IMR-90 (cell line): ENCODE data around the gene GPATCH2. TPM values are rescaled to one million over a fixed set of nuclear protein-coding genes. Genes with fewer than 3 reads are reported as not detected.

Source experiments
- ATAC-seq: fragments of 200-7000 bp; cut with Tn5 transposase; 2 replicates; pipeline ENCODE4 v1.9.1; 2020; ENCODE audit warnings: low read depth, mild to moderate bottlenecking, moderate library complexity
- BruUV-seq: library from RNA; stranded (reverse); fragments of 400-500 nt; replicated peaks from 2 replicates; lab custom pipeline; 2021; lab: Mats Ljungman, UMichigan
- CTCF ChIA-PET: fragments of 300-600 bp; formaldehyde crosslinking; extraction: SDS; loops from one replicate; lab custom pipeline; 2021; ENCODE audit warnings: antibody characterized with exemption; lab: Yijun Ruan, JAX
- POLR2A ChIA-PET: fragments of 300-600 bp; sonication (Branson Sonifier 250); formaldehyde crosslinking; loops from one replicate; lab custom pipeline; 2022; ENCODE audit warnings: antibody characterized with exemption; ENCODE audit not compliant: unreplicated experiment; lab: Charles Lee
- DNase-seq: peaks from one replicate; pipeline ENCODE4 v3.0.0; 2013
- H2AFZ ChIP-seq: replicated peaks from 2 replicates; pipeline ENCODE3; 2013; ENCODE audit warnings: low read length, mild to moderate bottlenecking; ENCODE audit not compliant: poor library complexity
- H2AK5ac ChIP-seq: 2 replicates; pipeline ENCODE4 v1.6.1; 2013; ENCODE audit warnings: low read depth, low read length, inconsistent platforms
- H2AK9ac ChIP-seq: replicated peaks from 2 replicates; pipeline ENCODE3; 2013; ENCODE audit warnings: mild to moderate bottlenecking, low read depth, low read length, moderate library complexity; ENCODE audit not compliant: poor library complexity
- H2BK120ac ChIP-seq: 2 replicates; pipeline ENCODE4 v1.6.1; 2013; ENCODE audit warnings: low read depth, low read length, inconsistent platforms
- H2BK15ac ChIP-seq: 3 replicates; pipeline ENCODE4 v1.6.1; 2013; ENCODE audit warnings: low read depth, low read length, inconsistent platforms
- H2BK20ac ChIP-seq: 2 replicates; pipeline ENCODE4 v1.6.1; 2013; ENCODE audit warnings: low read depth, mild to moderate bottlenecking, inconsistent platforms, low read length, moderate library complexity
- H2BK5ac ChIP-seq: 2 replicates; pipeline ENCODE4 v1.6.1; 2013; ENCODE audit warnings: mild to moderate bottlenecking, low read depth, low read length, inconsistent platforms; ENCODE audit not compliant: poor library complexity, severe bottlenecking
- H3K14ac ChIP-seq: replicated peaks from 2 replicates; pipeline ENCODE4 v1.6.1; 2013; ENCODE audit warnings: low read depth, low read length, inconsistent platforms
- H3K18ac ChIP-seq: 2 replicates; pipeline ENCODE4 v1.6.1; 2013; ENCODE audit warnings: low read depth, low read length, control low read depth
- H3K23ac ChIP-seq: 2 replicates; pipeline ENCODE4 v1.6.1; 2013; ENCODE audit warnings: low read depth, low read length, inconsistent platforms
- H3K27ac ChIP-seq: 2 replicates; pipeline ENCODE4 v1.5.1; 2013; ENCODE audit warnings: mild to moderate bottlenecking, control low read depth, low read length; ENCODE audit not compliant: insufficient read depth
- H3K27me3 ChIP-seq: 2 replicates; pipeline ENCODE4 v1.6.1; 2013; ENCODE audit warnings: low read length; ENCODE audit not compliant: control insufficient read depth, insufficient read depth
- H3K36me3 ChIP-seq: 2 replicates; pipeline ENCODE4 v1.6.1; 2013; ENCODE audit warnings: low read length, mixed read lengths; ENCODE audit not compliant: control insufficient read depth, insufficient read depth
- H3K4ac ChIP-seq: 2 replicates; pipeline ENCODE4 v1.6.1; 2013; ENCODE audit warnings: low read depth, low read length, inconsistent platforms
- H3K4me1 ChIP-seq: 2 replicates; pipeline ENCODE4 v1.6.1; 2013; ENCODE audit warnings: low read length, mixed read lengths; ENCODE audit not compliant: control insufficient read depth, insufficient read depth
- H3K4me2 ChIP-seq: 2 replicates; pipeline ENCODE4 v1.6.1; 2013; ENCODE audit warnings: low read depth, mild to moderate bottlenecking, control low read depth, low read length, moderate library complexity
- H3K4me3 ChIP-seq: 2 replicates; pipeline ENCODE4 v1.5.1; 2013; ENCODE audit warnings: low read depth, mild to moderate bottlenecking, control low read depth, low read length, moderate library complexity; ENCODE audit not compliant: insufficient read depth
- H3K56ac ChIP-seq: 2 replicates; pipeline ENCODE4 v1.6.1; 2013; ENCODE audit warnings: low read length, inconsistent platforms; ENCODE audit not compliant: insufficient read depth; ENCODE audit errors: extremely low read depth
- H3K79me1 ChIP-seq, 2 experiments: 2 replicates each; pipeline ENCODE4 v1.6.1; 2013; ENCODE audit warnings: low read length in 2 of 2, inconsistent platforms in 1 of 2, low read depth in 1 of 2
- H3K9ac ChIP-seq: 2 replicates; pipeline ENCODE4 v1.6.1; 2013; ENCODE audit warnings: low read depth, low read length, control low read depth
- H3K9me1 ChIP-seq: 2 replicates; pipeline ENCODE4 v1.6.1; 2013; ENCODE audit warnings: low read length, inconsistent platforms; ENCODE audit not compliant: insufficient read depth
- H3K9me3 ChIP-seq: 2 replicates; pipeline ENCODE4 v1.6.1; 2013; ENCODE audit warnings: low read length; ENCODE audit not compliant: control insufficient read depth, insufficient read depth
- H4K20me1 ChIP-seq: 2 replicates; pipeline ENCODE4 v1.6.1; 2013; ENCODE audit warnings: low read length, inconsistent platforms; ENCODE audit not compliant: insufficient read depth
- H4K5ac ChIP-seq: 2 replicates; pipeline ENCODE4 v1.6.1; 2013; ENCODE audit warnings: mild to moderate bottlenecking, low read depth, low read length, control low read depth
- H4K8ac ChIP-seq, 2 experiments: 2 replicates each; pipeline ENCODE4 v1.6.1; 2013; ENCODE audit warnings: low read depth in 2 of 2, low read length in 2 of 2, control low read depth in 1 of 2, inconsistent platforms in 1 of 2
- H4K91ac ChIP-seq: 2 replicates; pipeline ENCODE4 v1.6.1; 2013; ENCODE audit warnings: low read depth, low read length, inconsistent platforms; ENCODE audit not compliant: insufficient read depth
- FOS ChIP-seq: fragments of 150-350 bp; IDR thresholded peaks from 2 replicates; pipeline ENCODE4 v1.6.1; 2016; ENCODE audit warnings: low read depth, low read length
- RAD21 ChIP-seq: IDR thresholded peaks from 2 replicates; pipeline ENCODE4 v1.6.1; 2012; ENCODE audit warnings: low read length, improper control_type of control experiment
- RCOR1 ChIP-seq: IDR thresholded peaks from 2 replicates; pipeline ENCODE4 v1.6.1; 2012; ENCODE audit warnings: mild to moderate bottlenecking, low read length, improper control_type of control experiment; ENCODE audit not compliant: insufficient replicate concordance
- WGBS, 2 experiments: methylation state at CpG; one replicate each; pipeline versions ENCODE4 v1.1.5 to v1.1.7; 2013; ENCODE audit warnings: missing lambda C conversion rate in 2 of 2; ENCODE audit not compliant: insufficient read length in 1 of 2; ENCODE audit errors: extremely low coverage in 2 of 2; 5-methylcytosine and 5-hydroxymethylcytosine counted together
- dilution Hi-C: fragments of 300-500 bp; cut with HindIII; formaldehyde crosslinking; loops from one replicate; pipeline ENCODE4 v1.14.3; 2018; ENCODE audit warnings: low sequenced_read_pairs; ENCODE audit not compliant: unreplicated experiment
- in situ Hi-C: fragments of 300-500 bp; cut with MboI; formaldehyde crosslinking; loops from 3 replicates; pipeline ENCODE4 v1.14.3; 2019; ENCODE audit warnings: low sequenced_read_pairs, inconsistent platforms, mixed read lengths
- intact Hi-C: fragments of 100-400 bp; cut with micrococcal nuclease; formaldehyde crosslinking; loops from 2 replicates; pipeline ENCODE4 v1.10.0; 2022
- polyA plus RNA-seq, 3 experiments: library from polyadenylated mRNA; depleted of rRNA; stranded (reverse); fragments of >200 nt; gene quantifications; 2 replicates each; pipeline ENCODE4 v1.2.3, GENCODE V29; 2012; ENCODE audit warnings: low replicate concordance in 1 of 3
- total RNA-seq: library from RNA; depleted of rRNA; stranded (reverse); fragments of >200 nt; gene quantifications from 2 replicates; pipeline ENCODE4 v1.2.3, GENCODE V29; 2012

Gene GPATCH2
- total and polyA plus RNA-seq, 2 of the 4 experiments (the other 2 are of a cell fraction) = 4.7 to 11.8 TPM

DNA sequence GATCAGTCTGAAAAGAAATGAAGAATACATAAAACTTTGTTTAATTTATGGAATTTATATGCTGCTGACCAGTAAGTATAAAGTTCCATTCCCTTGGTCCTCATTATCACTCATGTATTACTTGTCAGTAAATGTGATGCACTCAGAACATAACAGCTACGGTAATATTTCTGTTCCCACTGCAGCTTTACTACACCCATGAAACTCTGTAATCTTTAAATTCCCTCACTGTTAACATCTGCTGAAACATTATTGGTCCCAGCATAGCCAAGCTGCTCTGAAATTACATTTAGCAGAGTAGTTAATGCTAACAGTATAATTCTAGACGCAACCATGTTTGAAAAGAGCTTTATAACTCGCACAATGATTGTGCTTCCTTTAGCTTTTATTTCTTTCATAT is 238.4 kb downstream of the GPATCH2 start:
- DNase-seq = no peak
- no peak for ATAC-seq

More for the DNA sequence above, 238.4 kb downstream of the GPATCH2 start:
- Histone ChIP-seq H2BK20ac (no peak overlapping the region), H3K18ac (no peak overlapping the region), H2BK120ac (no peak overlapping the region), H4K91ac (no peak overlapping the region), H3K27me3 (no peaks in the 10 kb centered on the region), H3K23ac (no peak overlapping the region), H4K8ac (no peak overlapping the region), H3K4ac (no peak overlapping the region), H3K56ac (no peak overlapping the region), H3K9me3 (no peaks in the 10 kb centered on the region), H3K27ac (no peak overlapping the region), H3K9me1 (no peaks in the 10 kb centered on the region), H2BK5ac (no peak overlapping the region), H3K4me1 (no peaks in the 10 kb centered on the region), H3K14ac (no peak overlapping the region), H2AK9ac (no peak overlapping the region), H2BK15ac (no peak overlapping the region), H3K4me3 (no peak overlapping the region), H2AFZ (no peak overlapping the region), H4K20me1 (no peaks in the 10 kb centered on the region), H3K9ac (no peak overlapping the region), H3K36me3 (no peaks in the 10 kb centered on the region), H3K79me1 (no peaks in the 10 kb centered on the region), H2AK5ac (no peak overlapping the region), H3K4me2 (no peak overlapping the region), H4K5ac (no peak overlapping the region)
- dilution Hi-C loops = no loop called here
- ChIA-PET CTCF (no interaction called here), POLR2A (no interaction called here)
- no CpG with 5 or more reads among the region's 3 CpGs for WGBS, 2 experiments
- in situ Hi-C loops = no loop called here
- BruUV-seq = no TSS peak
- intact Hi-C loops = loop anchor here (5.0 kb wide), 1 partner anchor 580 kb away; no protein-coding TSS in a partner anchor
- no peak for TF ChIP-seq RCOR1
- TF ChIP-seq RAD21 = no peak
- TF ChIP-seq FOS = no peak
